ENCODE results near the gene DIP2A. TPM values are rescaled to one million over a fixed set of nuclear protein-coding genes. Genes with fewer than 3 reads are reported as not detected.

DIP2A gene
- total RNA-seq, 1 experiment from 2014 or later = 22.9 TPM

DNA sequence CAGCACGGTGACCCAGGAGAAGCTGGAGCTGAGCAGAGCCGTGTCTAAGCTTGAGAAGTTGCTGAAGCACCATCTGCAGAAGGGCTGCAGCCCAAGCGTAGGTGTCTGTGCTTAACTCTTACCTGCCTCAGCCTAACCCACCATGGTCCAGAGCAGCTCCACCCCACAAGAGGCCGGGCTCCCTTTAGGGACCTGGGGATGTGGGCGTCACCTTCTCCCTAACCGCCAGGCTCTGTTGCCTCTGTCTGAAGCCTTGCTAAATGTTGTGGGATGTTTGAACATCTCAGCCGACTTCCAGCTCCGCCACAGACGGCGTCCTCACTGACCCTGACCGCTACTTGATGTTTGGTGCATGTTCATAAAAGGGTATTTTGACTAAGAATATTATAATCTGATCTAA lies 20.4 kb upstream of the DIP2A start:
- Histone ChIP-seq H3K4me3 (ENCODE audit: low read depth in 2 of 2, low read length in 2 of 2) (no peak overlapping the region), H3K9me3 (ENCODE audit: control insufficient read depth, insufficient read depth, low read depth, low read length) (no peaks in the 10 kb centered on the region), H3K36me3 (ENCODE audit: control insufficient read depth, insufficient read depth, low read length) (peaks cover 3% of the 10 kb centered on the region; the same call in 1 of the 2 replicates), H3K27ac (ENCODE audit: low read length) (no peak overlapping the region), H3K27me3 (ENCODE audit: control insufficient read depth, insufficient read depth, low read length) (no peaks in the 10 kb centered on the region), H3K4me1 (ENCODE audit: control insufficient read depth, insufficient read depth, low read length) (no peaks in the 10 kb centered on the region)
- in situ Hi-C loops (cut with HindIII; ENCODE audit: low pct_unique_long_range_greater_than_20kb, low sequenced_read_pairs) = no loop called here
- DNase-seq (ENCODE audit: low read depth, low spot score) (no peak), ATAC-seq (no peak)
- intact Hi-C loops (cut with micrococcal nuclease; ENCODE audit: unreplicated experiment) = no loop called here
- no TSS peak for BruUV-seq (replicated peaks)
- TF ChIP-seq TCF7L2 (IDR thresholded peaks at IDR 0.05; ENCODE audit: low read depth, low read length) = no peak
- TF ChIP-seq, protein P1, sequence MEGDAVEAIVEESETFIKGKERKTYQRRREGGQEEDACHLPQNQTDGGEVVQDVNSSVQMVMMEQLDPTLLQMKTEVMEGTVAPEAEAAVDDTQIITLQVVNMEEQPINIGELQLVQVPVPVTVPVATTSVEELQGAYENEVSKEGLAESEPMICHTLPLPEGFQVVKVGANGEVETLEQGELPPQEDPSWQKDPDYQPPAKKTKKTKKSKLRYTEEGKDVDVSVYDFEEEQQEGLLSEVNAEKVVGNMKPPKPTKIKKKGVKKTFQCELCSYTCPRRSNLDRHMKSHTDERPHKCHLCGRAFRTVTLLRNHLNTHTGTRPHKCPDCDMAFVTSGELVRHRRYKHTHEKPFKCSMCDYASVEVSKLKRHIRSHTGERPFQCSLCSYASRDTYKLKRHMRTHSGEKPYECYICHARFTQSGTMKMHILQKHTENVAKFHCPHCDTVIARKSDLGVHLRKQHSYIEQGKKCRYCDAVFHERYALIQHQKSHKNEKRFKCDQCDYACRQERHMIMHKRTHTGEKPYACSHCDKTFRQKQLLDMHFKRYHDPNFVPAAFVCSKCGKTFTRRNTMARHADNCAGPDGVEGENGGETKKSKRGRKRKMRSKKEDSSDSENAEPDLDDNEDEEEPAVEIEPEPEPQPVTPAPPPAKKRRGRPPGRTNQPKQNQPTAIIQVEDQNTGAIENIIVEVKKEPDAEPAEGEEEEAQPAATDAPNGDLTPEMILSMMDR (IDR thresholded peaks at IDR 0.05) = no peak
- no peak for TF ChIP-seq SIN3A (IDR thresholded peaks at IDR 0.05; ENCODE audit: borderline replicate concordance, insufficient read depth, low read depth, low read length)
- TF ChIP-seq POLR2AphosphoS5 (IDR thresholded peaks at IDR 0.05; ENCODE audit: low read depth, low read length) = no peak
- ChIA-PET CTCF (no interaction called here), POLR2A (no interaction called here)

DNA sequence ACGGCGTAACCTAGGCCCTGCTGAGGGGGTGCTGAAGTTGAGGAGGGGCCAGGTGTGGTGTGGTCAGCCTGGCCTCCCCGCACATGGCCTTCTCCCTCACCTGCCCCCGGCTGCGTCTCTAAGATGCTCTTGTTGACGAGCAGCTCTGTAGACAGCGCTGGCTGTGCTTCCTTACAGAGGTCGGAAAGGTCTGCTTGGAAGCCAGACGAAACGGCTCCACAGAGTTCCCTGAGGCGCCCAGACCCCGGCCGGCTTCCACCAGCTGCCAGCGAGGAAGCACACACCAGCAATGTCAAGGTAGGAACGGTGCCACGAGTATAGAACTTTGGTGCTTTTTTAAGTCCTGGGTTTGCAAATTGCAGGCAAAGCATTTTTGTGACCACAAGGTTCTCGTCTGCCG lies 18.8 kb upstream of the DIP2A start:
- H3K4me1 ChIP-seq (ENCODE audit: control insufficient read depth, insufficient read depth, low read length) = no peaks in the 10 kb centered on the region

DNA sequence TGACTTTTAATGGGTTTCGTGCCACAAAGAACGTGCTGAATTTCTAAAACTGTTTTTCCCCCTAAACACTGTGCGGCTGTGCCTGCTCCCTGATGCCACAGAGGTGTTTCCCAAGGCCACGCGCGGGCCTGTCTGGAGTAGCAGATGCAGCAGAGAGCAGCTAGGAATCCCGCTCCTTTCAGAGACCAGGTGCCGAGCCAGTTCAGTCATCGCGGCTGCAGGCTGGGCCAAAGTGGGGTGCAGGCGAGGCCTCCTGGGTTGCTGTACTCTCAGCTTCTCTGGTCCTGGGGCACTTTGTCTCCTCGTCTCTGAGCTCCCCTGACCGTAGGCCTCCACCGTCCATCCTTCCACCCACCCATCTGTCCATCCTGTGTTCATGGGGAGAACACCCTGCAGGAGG lies 17.4 kb upstream of the DIP2A start:
- POLR2A ChIA-PET = no interaction called here
- peaks cover 3% of the 10 kb centered on the region; the same call in 1 of the 2 replicates for H3K36me3 ChIP-seq (ENCODE audit: control insufficient read depth, insufficient read depth, low read length)
- H3K4me3 ChIP-seq (ENCODE audit: low read depth in 2 of 2, low read length in 2 of 2) = no peak overlapping the region
- H3K27ac ChIP-seq (ENCODE audit: low read length) = no peak overlapping the region
- DNase-seq (ENCODE audit: low read depth, low spot score) (no peak), ATAC-seq (no peak)
- intact Hi-C loops (cut with micrococcal nuclease; ENCODE audit: unreplicated experiment) (no loop called here), in situ Hi-C loops (cut with HindIII; ENCODE audit: low pct_unique_long_range_greater_than_20kb, low sequenced_read_pairs) (no loop called here)
- no peaks in the 10 kb centered on the region for H3K9me3 ChIP-seq (ENCODE audit: control insufficient read depth, insufficient read depth, low read depth, low read length)
- no TSS peak for BruUV-seq (replicated peaks)
- TF ChIP-seq, protein P1 (IDR thresholded peaks at IDR 0.05) = no peak
- TF ChIP-seq, protein P2, sequence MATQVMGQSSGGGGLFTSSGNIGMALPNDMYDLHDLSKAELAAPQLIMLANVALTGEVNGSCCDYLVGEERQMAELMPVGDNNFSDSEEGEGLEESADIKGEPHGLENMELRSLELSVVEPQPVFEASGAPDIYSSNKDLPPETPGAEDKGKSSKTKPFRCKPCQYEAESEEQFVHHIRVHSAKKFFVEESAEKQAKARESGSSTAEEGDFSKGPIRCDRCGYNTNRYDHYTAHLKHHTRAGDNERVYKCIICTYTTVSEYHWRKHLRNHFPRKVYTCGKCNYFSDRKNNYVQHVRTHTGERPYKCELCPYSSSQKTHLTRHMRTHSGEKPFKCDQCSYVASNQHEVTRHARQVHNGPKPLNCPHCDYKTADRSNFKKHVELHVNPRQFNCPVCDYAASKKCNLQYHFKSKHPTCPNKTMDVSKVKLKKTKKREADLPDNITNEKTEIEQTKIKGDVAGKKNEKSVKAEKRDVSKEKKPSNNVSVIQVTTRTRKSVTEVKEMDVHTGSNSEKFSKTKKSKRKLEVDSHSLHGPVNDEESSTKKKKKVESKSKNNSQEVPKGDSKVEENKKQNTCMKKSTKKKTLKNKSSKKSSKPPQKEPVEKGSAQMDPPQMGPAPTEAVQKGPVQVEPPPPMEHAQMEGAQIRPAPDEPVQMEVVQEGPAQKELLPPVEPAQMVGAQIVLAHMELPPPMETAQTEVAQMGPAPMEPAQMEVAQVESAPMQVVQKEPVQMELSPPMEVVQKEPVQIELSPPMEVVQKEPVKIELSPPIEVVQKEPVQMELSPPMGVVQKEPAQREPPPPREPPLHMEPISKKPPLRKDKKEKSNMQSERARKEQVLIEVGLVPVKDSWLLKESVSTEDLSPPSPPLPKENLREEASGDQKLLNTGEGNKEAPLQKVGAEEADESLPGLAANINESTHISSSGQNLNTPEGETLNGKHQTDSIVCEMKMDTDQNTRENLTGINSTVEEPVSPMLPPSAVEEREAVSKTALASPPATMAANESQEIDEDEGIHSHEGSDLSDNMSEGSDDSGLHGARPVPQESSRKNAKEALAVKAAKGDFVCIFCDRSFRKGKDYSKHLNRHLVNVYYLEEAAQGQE (IDR thresholded peaks at IDR 0.05; ENCODE audit: insufficient read depth in 1 of 2, low read depth in 2 of 2, low read length in 1 of 2) = no peak
- TF ChIP-seq SIN3A (IDR thresholded peaks at IDR 0.05; ENCODE audit: borderline replicate concordance, insufficient read depth, low read depth, low read length) (no peak), POLR2AphosphoS5 (IDR thresholded peaks at IDR 0.05; ENCODE audit: low read depth, low read length) (no peak), TCF7L2 (IDR thresholded peaks at IDR 0.05; ENCODE audit: low read depth, low read length) (no peak)
- CTCF ChIA-PET = no interaction called here
- no peaks in the 10 kb centered on the region for H3K27me3 ChIP-seq (ENCODE audit: control insufficient read depth, insufficient read depth, low read length)
- H3K4me1 ChIP-seq (ENCODE audit: control insufficient read depth, insufficient read depth, low read length) = no peaks in the 10 kb centered on the region

More for the DNA sequence above, 18.8 kb upstream of the DIP2A start:
- DNase-seq (ENCODE audit: low read depth, low spot score) (no peak), ATAC-seq (no peak)
- no peak for TF ChIP-seq SIN3A (IDR thresholded peaks at IDR 0.05; ENCODE audit: borderline replicate concordance, insufficient read depth, low read depth, low read length)
- TF ChIP-seq, protein P1 (IDR thresholded peaks at IDR 0.05) = no peak
- intact Hi-C loops (cut with micrococcal nuclease; ENCODE audit: unreplicated experiment) (no loop called here), in situ Hi-C loops (cut with HindIII; ENCODE audit: low pct_unique_long_range_greater_than_20kb, low sequenced_read_pairs) (no loop called here)
- no peaks in the 10 kb centered on the region for H3K27me3 ChIP-seq (ENCODE audit: control insufficient read depth, insufficient read depth, low read length)
- H3K4me3 ChIP-seq (ENCODE audit: low read depth in 2 of 2, low read length in 2 of 2) = no peak overlapping the region
- H3K27ac ChIP-seq (ENCODE audit: low read length) = no peak overlapping the region
- peaks cover 3% of the 10 kb centered on the region; the same call in 1 of the 2 replicates for H3K36me3 ChIP-seq (ENCODE audit: control insufficient read depth, insufficient read depth, low read length)
- no TSS peak for BruUV-seq (replicated peaks)
- POLR2A ChIA-PET = no interaction called here
- no peaks in the 10 kb centered on the region for H3K9me3 ChIP-seq (ENCODE audit: control insufficient read depth, insufficient read depth, low read depth, low read length)
- CTCF ChIA-PET = no interaction called here
